ENCODE measurements around the gene TMEM185B.
A peak's percentile ranks its signal among the peaks of the same experiment; 100 is the strongest.
"Not testable (repeated sequence)": the region's sequence is repeated elsewhere in the genome, so short reads cannot be mapped to it uniquely, and the experiment has no call there.

The TMEM185B gene

DNA sequence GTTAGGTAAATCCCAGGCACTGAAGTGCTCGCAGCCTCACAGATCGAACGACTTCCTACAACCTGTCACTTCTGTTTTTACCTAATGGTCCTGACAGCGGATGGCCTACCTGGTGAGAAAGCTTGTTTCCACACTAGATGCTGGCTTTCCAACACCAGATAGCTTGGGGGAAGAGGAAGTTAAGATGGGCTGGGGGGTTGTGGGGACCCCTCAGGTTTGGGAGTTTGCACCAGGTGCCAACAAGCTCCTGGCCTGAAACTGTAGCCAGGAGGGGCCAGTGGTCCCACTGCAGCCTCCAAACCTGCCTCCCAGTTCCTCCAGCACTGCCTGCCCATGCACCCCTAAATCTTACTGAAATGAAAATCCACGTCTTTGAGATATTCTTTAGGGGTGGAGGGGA, 3.9 kb downstream of the TMEM185B start:
- DNase-seq, result no peak
- TF ChIP-seq POLR2A (IDR thresholded peaks at IDR 0.05; ENCODE audit: low read length) (no peak), GATA1 (IDR thresholded peaks at IDR 0.05; ENCODE audit: low read depth, low read length) (no peak)

DNA sequence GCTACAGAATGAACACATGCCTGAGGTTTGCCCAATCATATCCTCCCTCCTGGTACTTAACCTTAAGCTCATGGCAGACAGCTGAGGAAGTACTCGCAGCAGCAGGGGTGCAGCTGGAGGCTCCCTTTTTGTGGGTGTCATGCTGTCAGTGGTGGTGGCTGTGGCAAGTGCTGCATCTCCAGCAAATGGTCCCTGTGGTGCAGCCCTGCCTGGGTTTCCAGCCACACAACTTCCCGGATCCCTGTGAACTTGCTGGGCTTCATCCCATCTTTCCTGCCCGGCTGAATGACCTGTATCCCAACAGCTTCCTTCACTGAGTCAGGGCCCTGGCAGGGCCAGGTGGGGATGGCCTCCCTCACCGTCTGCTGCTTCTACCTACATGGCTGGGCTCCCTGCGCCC, 5.0 kb downstream of the TMEM185B start:
- TF ChIP-seq POLR2A (IDR thresholded peaks at IDR 0.05; ENCODE audit: low read length), result no peak
- no peak for TF ChIP-seq GATA1 (IDR thresholded peaks at IDR 0.05; ENCODE audit: low read depth, low read length)
- DNase-seq, result no peak

DNA sequence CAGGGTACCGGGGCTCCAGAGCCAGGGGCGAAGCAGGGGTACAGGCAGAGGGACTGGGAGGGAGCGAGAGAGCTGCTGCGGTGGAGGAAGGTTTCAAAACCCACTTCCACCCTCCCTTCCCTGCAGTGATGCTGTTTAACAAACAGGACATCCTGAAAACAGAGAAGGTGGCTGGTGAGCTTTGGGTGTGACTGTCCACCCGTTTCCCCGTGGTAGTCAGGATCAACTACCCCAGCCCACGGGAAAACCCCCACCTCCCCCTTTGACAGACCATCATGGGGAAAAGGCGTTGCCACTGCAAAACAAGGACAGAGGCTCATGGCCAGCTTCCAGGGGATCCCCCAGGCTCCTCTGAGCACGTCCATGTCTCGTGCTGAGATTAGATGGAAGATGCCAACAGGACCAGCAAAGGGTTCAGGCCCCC, 12.9 kb downstream of the TMEM185B start:
- TF ChIP-seq POLR2A (IDR thresholded peaks at IDR 0.05; ENCODE audit: low read length), result no peak
- no peak for TF ChIP-seq GATA1 (IDR thresholded peaks at IDR 0.05; ENCODE audit: low read depth, low read length)
- DNase-seq, result no peak

DNA sequence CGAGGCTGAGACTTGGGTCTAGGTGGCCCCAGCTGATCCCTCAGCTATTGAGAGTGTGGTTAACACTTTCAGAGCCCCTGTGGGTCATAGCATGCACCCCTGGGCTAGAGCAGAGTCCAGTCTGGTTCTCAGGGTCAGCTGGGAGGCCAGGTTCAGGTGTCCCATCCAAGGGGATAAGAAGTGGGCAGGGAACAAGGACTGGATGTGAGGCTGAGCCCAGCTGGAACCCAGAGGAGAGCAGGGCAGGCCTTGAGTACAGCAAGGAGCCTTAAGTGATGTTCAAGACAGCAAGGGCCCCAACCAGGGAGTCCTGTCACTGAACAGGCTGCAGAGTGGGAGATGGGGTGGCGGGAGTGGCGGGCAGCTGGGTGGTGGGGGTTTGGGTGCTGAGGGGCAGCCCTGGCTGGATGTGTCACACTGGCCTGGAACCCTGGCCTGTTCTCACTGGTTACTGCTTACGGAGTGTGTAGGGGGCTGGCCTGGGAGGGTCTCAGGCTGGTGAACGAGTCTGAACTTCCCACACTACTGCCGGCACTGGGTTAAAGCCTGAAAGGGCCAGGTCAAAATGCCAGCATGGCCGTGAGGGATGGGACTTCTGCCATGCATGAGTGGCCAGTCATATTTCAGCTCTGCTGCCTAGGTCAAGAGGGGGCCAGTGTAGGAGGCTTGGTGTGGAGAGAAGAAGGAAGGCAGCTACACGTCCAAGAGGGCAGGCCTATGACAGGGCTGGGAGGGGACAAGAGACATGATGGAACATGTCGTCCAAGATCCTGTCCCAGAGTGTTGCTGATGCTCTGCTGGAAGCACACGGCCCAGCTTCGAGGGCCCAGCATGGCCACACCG, 13.6 kb downstream of the TMEM185B start:
- TF ChIP-seq POLR2A (IDR thresholded peaks at IDR 0.05; ENCODE audit: low read length) (no peak), GATA1 (IDR thresholded peaks at IDR 0.05; ENCODE audit: low read depth, low read length) (no peak)
- no peak for DNase-seq

DNA sequence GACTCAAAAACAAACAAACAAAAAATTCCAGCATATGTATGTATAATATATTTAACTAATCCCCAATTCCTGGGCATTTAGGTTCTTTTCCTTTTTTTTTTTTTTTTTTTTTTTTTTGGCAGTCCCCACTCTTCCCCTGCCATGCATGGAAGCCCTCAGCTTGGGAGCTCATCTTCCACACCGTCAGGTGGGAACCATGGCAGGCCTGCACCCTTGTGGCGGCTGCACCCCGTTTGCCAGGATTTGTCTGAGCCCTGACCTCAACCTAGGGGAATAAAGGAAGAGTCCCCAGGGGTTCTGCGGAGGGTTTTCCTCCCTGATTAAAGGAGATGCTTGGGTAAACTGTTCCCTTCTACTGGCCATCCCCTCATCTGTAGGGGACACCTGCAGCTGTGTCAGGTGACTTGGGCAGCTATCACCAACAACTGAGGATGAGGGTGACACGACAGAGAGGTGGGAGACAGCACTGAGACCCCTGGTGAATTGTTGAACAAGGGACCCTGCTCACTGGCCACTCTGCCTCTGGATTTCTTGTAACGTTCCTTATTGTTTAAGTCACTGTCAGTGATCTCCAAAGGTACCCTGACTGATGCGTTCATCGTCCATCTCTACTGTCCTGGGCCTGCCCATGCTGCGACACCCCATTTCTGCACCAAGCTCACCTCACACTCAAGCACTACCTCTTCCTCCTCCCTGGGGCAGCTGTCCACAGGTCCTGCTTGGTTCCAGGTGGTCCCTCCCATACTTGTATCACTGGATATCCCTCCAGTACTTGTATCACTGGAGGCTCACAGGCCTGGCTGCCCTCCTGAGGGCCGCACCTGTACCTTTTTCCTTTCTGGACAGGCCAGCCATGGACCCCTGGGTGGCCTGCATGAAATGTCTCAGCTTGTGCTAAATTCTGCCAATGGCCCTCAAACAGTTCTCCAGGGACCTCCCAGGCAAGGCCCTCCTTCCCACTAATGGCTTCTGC, 14.5 kb downstream of the TMEM185B start:
- TF ChIP-seq POLR2A (IDR thresholded peaks at IDR 0.05; ENCODE audit: low read length) (no peak), GATA1 (IDR thresholded peaks at IDR 0.05; ENCODE audit: low read depth, low read length) (no peak)

DNA sequence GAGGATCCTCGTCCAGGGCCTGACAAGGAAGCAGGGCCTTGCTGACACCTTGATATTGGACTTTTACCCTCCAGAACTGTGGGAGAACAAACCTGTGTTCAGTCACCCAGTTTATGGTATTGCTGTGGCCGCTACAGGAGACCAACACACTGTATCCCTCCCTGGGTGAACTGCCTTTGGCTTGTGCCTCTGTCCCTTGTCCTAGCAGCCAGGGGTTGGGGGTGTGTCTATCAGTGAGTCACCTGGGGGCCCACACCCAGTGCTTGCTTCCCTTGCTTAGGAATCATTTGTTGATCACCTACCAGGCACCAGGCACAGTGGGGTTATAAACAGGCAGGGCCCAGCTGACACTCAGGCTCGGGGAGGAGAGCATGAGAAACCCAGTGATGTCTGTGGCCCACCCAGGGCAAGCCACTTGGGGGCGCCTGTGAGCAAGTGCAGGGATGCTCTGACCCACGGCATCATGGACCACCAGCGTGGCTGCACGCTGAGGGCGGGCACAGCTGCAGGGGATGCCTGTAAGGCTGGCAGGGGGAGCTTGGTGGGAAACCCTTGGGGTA, 17.1 kb downstream of the TMEM185B start:
- DNase-seq, result peak; percentile 24 to 52
- no peak for TF ChIP-seq GATA1 (IDR thresholded peaks at IDR 0.05; ENCODE audit: low read depth, low read length)

More for the DNA sequence above, 14.5 kb downstream of the TMEM185B start:
- no peak for DNase-seq

DNA sequence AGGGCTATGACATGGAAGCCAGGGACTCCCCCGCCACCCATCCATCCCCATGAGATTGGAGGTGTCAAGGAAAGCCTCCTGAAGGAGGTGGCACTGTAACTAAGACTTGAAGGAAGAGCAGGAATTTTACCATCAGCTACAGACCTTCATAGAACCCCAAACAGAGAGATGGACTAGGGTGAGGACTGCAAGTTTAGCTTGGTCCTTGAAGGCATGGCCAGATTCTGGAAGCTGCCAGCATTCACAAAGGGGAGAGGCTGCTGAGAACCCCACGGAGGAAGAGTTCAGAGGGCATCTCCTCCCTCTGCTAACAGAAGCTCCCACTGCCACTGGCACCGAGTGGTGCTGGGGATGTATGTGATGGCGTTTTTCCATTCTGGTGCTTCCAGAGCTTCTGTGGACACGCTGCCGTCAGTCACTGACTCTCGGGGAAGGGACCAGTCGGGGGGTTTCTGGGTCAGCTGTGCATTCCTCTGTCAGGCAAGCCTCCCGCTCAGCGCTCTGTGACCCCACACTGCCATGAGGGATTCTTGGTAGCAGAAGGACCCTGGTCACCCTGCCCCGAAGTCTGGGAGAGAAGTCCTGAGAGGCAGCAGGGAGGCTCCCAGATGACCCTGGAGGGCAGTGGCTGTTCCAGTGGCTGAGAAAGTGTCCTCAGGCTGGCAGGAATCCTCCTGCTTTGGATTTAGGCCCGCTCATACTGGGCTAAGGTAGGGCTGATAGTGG, 18.1 kb downstream of the TMEM185B start:
- no peak for TF ChIP-seq GATA1 (IDR thresholded peaks at IDR 0.05; ENCODE audit: low read depth, low read length)
- no peak for TF ChIP-seq POLR2A (IDR thresholded peaks at IDR 0.05; ENCODE audit: low read length)
- no peak for DNase-seq

DNA sequence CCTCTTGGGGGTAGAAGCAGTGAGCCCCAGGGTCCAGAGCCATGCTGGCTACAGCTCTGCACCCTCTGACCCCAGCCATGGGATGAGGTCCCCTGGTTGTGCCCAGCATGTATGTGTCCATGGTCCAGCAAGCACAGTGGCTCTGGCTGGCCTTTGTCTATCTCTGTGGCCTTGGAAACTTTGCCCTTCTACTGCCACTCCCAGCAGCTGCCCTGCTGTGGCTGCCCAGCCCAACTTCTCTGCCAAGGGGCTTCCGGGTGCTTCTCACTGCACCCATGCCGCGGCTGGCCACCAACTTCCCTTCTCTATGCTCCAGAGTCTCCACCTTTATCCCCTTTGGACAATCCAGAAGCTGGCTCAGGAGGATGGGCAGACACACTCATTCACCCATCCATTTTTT, 18.8 kb downstream of the TMEM185B start:
- TF ChIP-seq POLR2A (IDR thresholded peaks at IDR 0.05; ENCODE audit: low read length), result no peak

DNA sequence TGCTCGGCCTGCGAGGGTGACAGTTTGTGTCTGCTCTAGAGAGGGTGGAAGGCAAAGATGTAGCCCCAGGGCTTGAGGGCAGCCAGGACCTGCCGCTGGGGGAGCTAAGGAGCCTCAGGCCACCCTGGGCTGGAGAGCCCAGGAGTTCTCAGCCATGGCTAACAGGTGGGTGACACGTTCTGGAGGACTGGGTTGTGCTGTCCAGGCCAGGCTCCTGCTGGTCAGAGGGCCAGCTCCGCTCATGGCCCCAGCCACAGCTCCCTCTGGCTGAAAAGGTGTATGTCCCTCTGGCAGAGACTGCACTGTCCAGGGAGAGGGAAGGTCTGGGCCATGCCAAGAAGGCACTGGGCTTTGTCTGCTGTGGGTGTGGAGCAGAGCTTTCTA, 19.2 kb downstream of the TMEM185B start:
- no peak for TF ChIP-seq POLR2A (IDR thresholded peaks at IDR 0.05; ENCODE audit: low read length)
- TF ChIP-seq GATA1 (IDR thresholded peaks at IDR 0.05; ENCODE audit: low read depth, low read length), result no peak
- DNase-seq, result no peak

More for the DNA sequence above, 18.8 kb downstream of the TMEM185B start:
- DNase-seq, result no peak

DNA sequence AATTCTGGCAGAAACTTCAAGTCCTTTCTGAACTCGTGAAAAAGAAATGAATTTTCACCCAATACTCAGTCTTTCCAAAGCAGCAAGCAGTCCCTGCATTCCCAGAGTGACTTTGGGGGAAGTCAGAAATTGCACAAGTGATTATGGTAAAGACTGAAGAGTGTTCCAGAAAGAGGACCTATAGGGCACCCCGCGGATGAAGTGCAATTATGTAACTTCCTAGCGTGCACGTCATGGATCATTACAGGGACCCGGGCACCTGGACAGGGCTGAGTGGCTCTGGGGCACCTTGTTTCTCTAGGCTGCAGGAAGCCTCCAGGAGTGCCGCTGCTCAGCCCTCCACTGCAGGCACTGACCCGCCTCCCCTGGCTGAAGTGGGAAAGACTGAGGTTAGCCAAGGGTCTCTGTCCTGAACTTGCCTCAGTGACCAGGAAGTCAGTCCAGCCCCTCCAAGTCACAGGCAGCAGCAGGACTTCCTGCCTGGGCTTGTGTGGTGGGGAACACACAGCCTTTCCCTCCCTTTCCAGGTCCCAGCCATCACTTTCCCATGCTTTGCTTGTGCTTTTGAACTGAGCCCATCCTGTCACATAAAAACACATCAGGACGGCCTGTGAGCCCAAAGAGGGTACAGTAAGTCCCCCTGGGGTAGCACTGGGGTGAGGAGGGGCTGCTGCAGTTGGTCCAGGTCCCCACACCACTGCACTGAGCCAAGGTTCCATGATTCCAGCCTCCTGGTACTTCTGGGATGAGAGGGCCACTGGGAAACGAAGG, 19.8 kb downstream of the TMEM185B start:
- no peak for DNase-seq
- TF ChIP-seq POLR2A (IDR thresholded peaks at IDR 0.05; ENCODE audit: low read length) (no peak), GATA1 (IDR thresholded peaks at IDR 0.05; ENCODE audit: low read depth, low read length) (no peak)

DNA sequence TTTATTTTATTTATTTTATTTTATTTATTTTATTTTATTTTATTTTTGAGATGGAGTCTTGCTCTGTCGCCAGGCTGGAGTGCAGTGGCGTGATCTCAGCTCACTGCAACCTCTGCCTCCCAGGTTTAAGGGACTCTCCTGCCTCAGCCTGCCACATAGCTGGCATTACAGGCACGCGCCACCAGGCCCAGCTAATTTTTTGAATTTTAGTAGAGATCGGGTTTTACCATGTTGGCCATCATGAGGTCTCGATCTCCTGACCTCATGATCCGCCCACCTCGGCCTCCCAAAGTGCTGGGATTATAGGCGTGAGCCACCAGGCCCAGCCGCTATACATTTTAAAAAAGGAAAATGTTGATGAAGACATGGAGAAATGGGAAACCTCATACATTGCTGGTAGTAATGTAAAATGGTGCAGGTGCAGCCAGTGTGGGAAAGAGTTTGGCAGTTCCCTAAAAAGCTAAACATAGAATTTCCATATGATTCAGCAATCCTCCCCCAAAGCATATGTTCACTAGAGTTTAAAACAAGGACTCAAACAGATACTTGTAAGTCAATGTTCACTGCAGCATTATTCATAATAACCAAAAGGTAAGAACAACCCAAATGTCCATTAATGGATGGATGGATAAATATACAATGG, 23.3 kb downstream of the TMEM185B start:
- not testable (repeated sequence) for DNase-seq

DNA sequence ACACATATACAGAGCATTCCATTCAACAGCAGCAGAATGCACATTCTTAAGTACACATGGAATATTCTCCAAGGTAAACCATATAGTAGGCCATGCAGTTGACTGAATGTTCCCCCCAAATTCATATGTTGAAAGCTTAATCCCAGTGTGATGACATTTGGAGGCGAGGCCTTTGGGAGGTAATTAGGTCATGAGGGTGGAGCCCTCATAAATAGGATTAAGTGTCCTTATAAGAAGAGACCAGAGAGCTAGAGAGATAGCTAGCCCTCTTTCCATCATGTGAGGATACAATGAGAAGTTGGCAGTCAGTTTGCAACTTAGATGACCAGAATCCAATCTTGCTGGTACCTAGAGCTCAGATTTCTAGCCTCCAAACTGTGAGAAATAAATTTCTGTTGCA, 27.6 kb downstream of the TMEM185B start:
- no peak for DNase-seq
- no peak for TF ChIP-seq GATA1 (IDR thresholded peaks at IDR 0.05; ENCODE audit: low read depth, low read length)

DNA sequence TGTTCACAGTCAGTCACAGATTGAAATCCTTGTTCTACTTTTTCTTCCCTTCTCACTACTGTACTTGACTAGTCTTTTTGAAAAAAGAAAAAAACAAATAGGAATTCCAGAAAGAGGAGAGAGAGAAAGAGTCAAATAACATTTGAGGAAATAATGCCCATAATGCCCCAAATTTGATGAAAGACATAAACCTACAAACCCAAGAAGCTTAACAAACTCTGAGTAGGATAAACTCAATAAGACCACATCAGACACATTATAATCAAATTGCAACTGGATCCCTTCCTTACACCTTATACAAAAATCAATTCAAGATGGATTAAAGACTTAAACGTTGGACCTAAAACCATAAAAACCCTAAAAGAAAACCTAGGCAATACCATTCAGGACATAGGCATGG, 30.9 kb downstream of the TMEM185B start:
- no peak for TF ChIP-seq GATA1 (IDR thresholded peaks at IDR 0.05; ENCODE audit: low read depth, low read length)
- no peak for TF ChIP-seq POLR2A (IDR thresholded peaks at IDR 0.05; ENCODE audit: low read length)

More for the DNA sequence above, 30.9 kb downstream of the TMEM185B start:
- DNase-seq, result no peak

Data from erythroblast (primary cell).